GM20000 (cell line): Measurements from ENCODE around the gene CCDC91.

ENCODE experiments used
- DNase-seq: peaks from one replicate; pipeline ENCODE4 v3.0.0; 2012; ENCODE audit warnings: low spot score
- CTCF ChIP-seq: IDR thresholded peaks from 2 replicates; pipeline ENCODE4 v1.5.1; 2012; ENCODE audit warnings: mild to moderate bottlenecking, control low read depth; ENCODE audit errors: extremely low read depth, missing control alignments

The CCDC91 gene

GRCh38 chr12:28286352-28286751 is 96.1 kb downstream of the CCDC91 start:
- TF ChIP-seq CTCF, result no peak
- DNase-seq, result no peak

GRCh38 chr12:28290262-28290661 is 100.0 kb downstream of the CCDC91 start:
- TF ChIP-seq CTCF, result no peak
- no peak for DNase-seq

- no peak for DNase-seq
- no peak for TF ChIP-seq CTCF
Observed at GRCh38 chr12:28292699-28293098, 102.4 kb downstream of the CCDC91 start.

- DNase-seq, result no peak
- no peak for TF ChIP-seq CTCF
Observed at GRCh38 chr12:28294300-28294699, 104.0 kb downstream of the CCDC91 start.

- no peak for DNase-seq
- no peak for TF ChIP-seq CTCF
Observed at GRCh38 chr12:28296287-28296686, 106.0 kb downstream of the CCDC91 start.

GRCh38 chr12:28303192-28303591 is 112.9 kb downstream of the CCDC91 start:
- no peak for TF ChIP-seq CTCF
- DNase-seq, result no peak

- no peak for TF ChIP-seq CTCF
- no peak for DNase-seq
Observed at GRCh38 chr12:28306535-28306934, 116.3 kb downstream of the CCDC91 start.

- no peak for TF ChIP-seq CTCF
- no peak for DNase-seq
Observed at GRCh38 chr12:28308891-28309290, 118.6 kb downstream of the CCDC91 start.
